GM19463 (cell line): ENCODE measurements around the gene GGT6.

Experiments
- ATAC-seq: cut with Tn5 transposase; IDR thresholded peaks from one replicate; pipeline ENCODE4 v1.9.1; 2021; ENCODE audit warnings: mild to moderate bottlenecking, moderate library complexity; ENCODE audit not compliant: unreplicated experiment

Gene GGT6

DNA sequence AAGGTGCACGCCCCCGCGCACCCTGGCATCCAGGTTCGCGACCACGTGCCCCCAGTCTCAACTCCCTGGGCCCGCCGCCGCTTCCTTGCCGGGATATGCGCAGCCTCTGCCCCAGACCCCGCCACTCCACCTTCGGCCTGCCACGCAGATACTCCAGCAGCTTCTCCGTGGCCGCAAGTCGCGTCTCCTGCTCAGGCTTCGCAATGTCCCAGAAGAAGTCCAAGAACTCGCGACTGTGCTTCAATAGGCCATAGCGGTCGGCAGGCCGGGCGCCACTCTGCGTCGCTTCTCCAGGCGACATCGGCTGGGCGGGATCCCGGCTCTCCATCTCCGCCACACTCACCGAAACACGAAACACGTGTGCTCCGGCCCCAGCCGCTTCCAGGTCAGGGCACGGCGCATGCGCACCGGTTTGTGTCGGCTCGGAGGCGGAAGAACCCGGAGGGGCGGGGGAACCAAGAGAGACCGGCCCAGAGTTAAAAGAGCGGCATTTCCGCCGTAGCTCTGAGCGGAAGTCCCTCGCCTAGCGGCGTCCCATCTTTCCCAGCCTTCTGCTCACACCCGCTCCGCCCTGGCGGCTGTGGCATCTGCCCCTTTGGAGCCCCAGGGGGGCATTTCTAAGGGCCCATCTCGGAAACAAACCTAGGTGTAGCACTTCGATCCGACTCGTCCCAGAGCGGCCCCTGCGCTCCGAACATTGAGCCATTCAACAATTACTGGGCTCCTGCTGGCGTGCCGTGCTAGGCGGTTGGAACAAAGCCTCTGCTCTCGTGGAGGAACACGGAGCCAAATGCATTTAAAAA lies 5.2 kb downstream of the GGT6 start, which contains the start of gene MYBBP1A:
Gene MYBBP1A (minus strand): TSS at position 388 of the 803 bp plus-strand sequence. CDS start 60 bp downstream, at position 328.
- peak; percentile 77 for ATAC-seq

- no peak for ATAC-seq
These were observed 5.9 kb downstream of the GGT6 start for GRCh38 chr17:4554441-4554996.

DNA sequence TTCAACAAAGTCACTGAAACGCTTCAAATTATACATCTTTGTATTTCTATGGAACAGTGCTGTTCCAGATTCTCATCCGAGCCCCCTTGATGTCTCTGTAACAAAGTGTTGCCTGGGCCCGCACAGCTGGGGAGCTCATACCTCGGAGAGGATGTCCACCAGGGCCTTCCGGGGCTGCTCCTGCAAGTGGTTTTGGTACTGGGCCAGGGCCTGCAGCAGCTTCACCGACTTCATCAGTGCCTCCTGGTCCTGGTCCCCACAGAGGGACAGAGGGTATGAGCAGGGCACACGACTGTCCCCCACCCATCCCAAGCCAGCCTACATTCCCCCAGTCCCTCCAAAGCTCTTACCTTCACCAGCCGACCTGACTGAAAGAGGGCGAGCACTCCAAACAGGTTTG lies 6.7 kb downstream of the GGT6 start:
- no peak for ATAC-seq

GRCh38 chr17:4551796-4552525 lies 8.4 kb downstream of the GGT6 start:
- no peak for ATAC-seq

DNA sequence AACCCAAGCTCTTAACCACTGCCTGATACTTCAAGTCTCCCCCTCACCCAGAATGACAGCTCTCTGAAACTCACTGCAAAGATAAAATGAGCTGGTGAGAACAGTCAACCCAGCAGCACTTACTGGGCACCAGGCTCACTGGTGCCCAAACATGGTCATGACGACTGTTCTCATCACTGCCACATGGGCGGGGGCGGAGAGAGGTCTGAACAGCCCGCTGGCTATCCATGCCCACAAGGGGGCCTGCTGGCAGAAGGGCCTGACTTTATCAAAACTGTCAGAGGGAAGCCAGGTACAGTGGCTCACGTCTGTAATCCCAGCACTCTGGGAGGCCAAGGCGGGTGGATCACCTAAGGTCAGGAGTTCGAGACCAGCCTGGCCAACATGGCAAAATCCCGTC lies 9.2 kb downstream of the GGT6 start:
- no peak for ATAC-seq

DNA sequence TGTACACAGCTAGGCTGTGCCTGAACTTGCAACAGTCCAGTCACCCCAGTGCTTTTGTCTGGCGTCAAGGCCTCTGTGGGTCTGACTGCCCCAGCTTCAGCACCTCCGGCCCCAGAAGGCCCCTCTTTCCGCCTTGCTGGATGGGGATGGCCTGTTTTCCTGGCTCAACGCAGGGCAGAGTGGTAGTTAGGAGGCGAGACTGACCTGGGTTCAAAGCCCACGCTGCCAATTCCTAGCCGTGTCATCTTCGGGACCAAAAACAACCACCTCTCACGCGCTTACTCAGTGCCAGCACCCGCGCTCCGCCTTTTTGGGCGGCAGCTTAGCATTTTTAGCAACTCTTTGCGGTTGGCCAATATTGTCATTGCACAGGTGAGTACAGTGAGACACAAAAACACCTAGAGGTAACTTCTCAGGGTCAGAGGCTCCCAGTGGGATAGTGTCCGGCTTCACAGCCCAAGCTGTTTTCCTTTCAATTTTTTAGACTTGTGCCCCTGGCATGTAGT lies 9.8 kb downstream of the GGT6 start:
- no peak for ATAC-seq

- ATAC-seq = no peak
These were observed 10.4 kb downstream of the GGT6 start for GRCh38 chr17:4549781-4550533.

GRCh38 chr17:4548721-4549531 lies 11.5 kb downstream of the GGT6 start:
- no peak for ATAC-seq

- no peak for ATAC-seq
These were observed 12.3 kb downstream of the GGT6 start for GRCh38 chr17:4548061-4548461.

DNA sequence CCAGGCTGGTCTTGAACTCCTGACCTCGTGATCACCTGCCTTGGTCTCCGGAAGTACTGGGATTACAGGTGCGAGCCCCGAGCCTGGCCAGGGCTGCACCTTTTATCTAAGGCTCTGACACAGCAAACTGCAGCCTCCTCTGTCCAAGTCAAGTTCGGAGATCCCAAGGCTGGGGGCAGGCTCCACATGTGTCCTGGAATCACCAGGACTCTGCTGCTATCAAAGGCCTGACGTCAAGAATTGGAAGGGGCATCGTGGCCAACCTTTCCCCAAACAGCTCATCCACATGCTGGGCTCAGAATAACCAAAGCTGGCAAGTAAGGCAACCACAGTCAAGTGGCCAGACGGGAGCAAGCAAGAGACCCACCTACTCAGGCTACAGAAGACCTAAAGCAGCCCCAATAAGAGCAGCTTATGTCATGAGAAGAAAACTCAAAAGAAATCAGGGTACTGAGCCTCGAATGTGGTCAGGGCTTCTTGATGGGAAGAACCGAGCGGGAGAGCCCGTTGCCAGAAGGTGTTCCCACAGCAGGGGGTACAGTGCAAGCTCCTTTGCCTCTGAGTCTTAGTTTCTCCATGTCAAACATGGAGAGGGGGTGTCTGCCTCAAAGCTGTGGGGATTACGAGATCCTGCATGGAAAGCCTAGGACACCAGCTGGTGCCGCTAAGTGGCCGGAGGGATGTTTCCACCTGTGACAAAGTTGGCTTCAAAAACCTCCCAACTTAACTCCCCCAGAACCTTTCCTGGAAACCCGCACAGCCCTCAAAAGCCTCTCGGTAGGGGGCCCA lies 13.1 kb downstream of the GGT6 start:
- ATAC-seq = no peak

- no peak for ATAC-seq
These were observed 15.0 kb downstream of the GGT6 start for GRCh38 chr17:4545217-4545951.

DNA sequence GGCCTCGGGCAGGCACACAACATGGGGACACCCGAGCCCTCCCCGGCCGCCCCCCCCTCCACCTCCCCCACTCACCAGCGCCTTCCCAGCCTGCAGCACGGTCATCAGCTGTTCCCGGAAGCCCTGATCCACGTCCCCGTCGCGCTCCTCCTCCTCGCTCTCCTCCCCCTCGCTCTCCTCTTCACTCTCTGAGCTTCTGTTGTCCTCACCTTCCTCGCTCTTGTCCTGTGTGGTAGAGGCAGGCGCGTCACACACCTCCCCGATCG lies 15.5 kb downstream of the GGT6 start:
- no peak for ATAC-seq

DNA sequence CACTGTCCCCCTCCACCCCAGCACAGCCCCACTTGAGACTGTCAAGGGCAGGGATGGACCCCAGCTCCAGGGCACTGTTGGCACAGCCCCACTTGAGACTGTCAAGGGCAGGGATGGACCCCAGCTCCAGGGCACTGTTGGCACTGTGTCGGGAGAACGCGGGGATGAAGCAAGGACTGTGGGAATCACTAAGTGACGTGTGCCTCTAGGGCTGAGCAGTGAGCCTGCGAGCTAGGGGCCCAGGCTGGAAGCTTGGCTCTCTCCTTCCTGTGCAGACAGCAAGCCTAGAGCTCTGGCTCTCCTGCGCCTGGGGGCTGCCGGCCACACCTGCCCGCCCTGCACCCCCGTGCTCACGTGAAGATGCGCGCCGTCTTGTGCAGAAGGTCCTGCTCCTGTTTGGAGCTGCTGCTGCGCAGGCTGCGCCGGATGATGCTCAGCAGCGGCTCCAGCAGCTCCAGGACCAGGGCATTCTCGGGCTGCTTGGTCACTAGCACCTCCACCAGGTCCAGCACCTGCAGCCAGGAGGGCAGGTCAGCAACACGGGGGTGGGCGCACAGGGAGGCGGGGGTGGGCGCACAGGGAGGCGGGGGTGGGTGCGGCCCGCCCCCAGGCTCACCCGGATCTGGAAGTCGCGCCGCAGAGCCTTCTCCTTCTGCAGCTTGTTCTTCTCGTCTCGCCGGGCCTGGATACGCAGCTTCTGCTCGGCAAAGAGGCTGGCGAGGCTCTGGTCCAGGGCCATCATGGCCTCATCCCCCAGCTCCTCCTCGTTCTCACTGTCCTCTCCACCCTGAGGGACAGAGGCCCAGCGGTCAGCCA lies 16.0 kb downstream of the GGT6 start:
- ATAC-seq = no peak

- ATAC-seq = no peak
These were observed 16.8 kb downstream of the GGT6 start for GRCh38 chr17:4543557-4544026.

DNA sequence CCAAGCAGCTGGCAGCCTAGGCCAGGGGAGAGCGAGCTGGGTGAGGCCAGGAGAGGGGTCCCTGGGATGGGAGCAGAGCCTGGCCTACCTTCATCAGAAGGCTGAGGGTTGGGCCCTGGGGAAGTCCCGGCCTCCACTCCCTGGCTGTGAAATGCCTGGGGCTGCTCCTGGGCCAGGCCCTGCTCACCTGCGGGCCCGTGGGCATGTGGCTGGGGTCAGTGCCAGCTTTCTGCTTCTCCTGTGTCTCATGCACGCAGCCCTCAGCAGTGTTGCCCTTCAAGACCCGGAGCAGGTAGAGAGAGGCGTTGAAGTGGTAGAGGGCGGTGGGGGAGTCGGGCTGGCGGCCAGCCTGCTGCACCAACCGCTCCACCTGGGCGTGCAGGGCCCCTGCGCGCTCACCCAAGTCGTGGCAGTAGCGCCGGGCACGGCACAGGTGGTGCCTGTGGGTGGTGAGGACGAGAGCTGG lies 17.6 kb downstream of the GGT6 start:
- ATAC-seq = no peak

GRCh38 chr17:4542003-4542725 lies 18.2 kb downstream of the GGT6 start:
- no peak for ATAC-seq

DNA sequence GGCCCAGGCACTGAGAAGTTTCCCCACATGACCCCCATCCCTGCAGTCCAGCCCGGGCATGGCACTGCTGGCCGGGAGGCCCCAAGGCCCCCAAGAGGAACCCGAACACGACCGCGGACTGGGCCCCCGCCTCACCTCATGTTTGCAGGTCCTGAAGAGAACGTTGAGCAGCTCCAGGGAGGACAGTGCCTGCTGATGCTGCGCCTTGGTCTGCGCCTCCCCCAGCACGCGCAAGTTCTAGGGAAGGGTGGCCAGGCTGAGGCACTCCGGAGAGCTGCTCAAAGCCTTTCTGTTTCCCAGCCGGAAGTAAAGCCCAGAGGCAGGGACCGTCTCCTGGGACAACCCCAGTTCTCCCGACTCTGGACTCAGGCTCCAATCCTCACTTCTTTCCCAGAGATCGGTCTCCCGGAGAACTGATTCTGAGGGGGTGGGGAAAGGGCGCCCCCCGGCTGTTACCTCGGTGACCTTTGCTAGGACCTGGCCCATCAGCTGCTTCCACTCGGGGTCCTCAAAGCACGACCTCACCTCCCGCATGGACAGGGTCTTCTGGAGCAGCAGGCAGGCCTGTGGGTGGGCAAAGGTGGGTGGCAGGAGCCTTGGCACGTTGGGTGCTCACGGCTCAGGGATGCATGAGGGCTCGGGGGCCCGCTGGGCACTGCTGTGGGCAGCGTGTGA lies 18.9 kb downstream of the GGT6 start:
- no peak for ATAC-seq
